H9 (cell line): ENCODE results near the gene MAP3K21. TPM values are rescaled to one million over a fixed set of nuclear protein-coding genes. Genes with fewer than 3 reads are reported as not detected.

Source experiments
- DNase-seq: peaks from one replicate; pipeline ENCODE4 v3.0.0-alpha.2; 2017
- H2AFZ ChIP-seq: one replicate; pipeline ENCODE4 v1.6.1; 2013; ENCODE audit warnings: mild to moderate bottlenecking, low read length, control low read depth, moderate library complexity
- H2AK5ac ChIP-seq: 2 replicates; pipeline ENCODE4 v1.6.1; 2013; ENCODE audit warnings: low read length, control low read depth, mixed read lengths; ENCODE audit not compliant: insufficient read length
- H2BK120ac ChIP-seq: one replicate; pipeline ENCODE4 v1.6.1; 2013; ENCODE audit warnings: low read depth, mild to moderate bottlenecking, low read length, control low read depth, inconsistent platforms; ENCODE audit not compliant: poor library complexity, severe bottlenecking
- H2BK12ac ChIP-seq: 2 replicates; pipeline ENCODE4 v1.6.1; 2013; ENCODE audit warnings: low read length, control low read depth, mixed read lengths, low read depth; ENCODE audit not compliant: insufficient read length
- H2BK15ac ChIP-seq: 2 replicates; pipeline ENCODE4 v1.6.1; 2013; ENCODE audit warnings: low read depth, low read length, control low read depth
- H2BK20ac ChIP-seq: one replicate; pipeline ENCODE4 v1.6.1; 2013; ENCODE audit warnings: low read depth, mild to moderate bottlenecking, low read length, control low read depth, inconsistent platforms; ENCODE audit not compliant: poor library complexity, severe bottlenecking
- H2BK5ac ChIP-seq: 2 replicates; pipeline ENCODE4 v1.6.1; 2013; ENCODE audit warnings: low read length, control low read depth, mixed read lengths; ENCODE audit not compliant: insufficient read length
- H3K14ac ChIP-seq: 2 replicates; pipeline ENCODE4 v1.6.1; 2013; ENCODE audit warnings: low read length, control low read depth; ENCODE audit not compliant: insufficient read depth
- H3K18ac ChIP-seq: 2 replicates; pipeline ENCODE4 v1.6.1; 2013; ENCODE audit warnings: low read depth, mild to moderate bottlenecking, mixed read lengths, low read length, control low read depth; ENCODE audit not compliant: insufficient read length
- H3K23ac ChIP-seq: 2 replicates; pipeline ENCODE4 v1.6.1; 2013; ENCODE audit warnings: low read length, control low read depth, mixed read lengths, low read depth; ENCODE audit not compliant: insufficient read length
- H3K23me2 ChIP-seq: 2 replicates; pipeline ENCODE4 v1.6.1; 2013; ENCODE audit warnings: low read depth, mild to moderate bottlenecking, mixed read lengths, low read length, control low read depth; ENCODE audit not compliant: insufficient read length, poor library complexity, severe bottlenecking
- H3K27ac ChIP-seq: 2 replicates; pipeline ENCODE4 v1.5.1; 2013; ENCODE audit warnings: low read length, control low read depth, mixed read lengths, low read depth; ENCODE audit not compliant: insufficient read length
- H3K27me3 ChIP-seq: 2 replicates; pipeline ENCODE4 v1.6.1; 2013; ENCODE audit warnings: low read length, control low read depth, inconsistent platforms; ENCODE audit not compliant: insufficient read depth
- H3K4ac ChIP-seq: 2 replicates; pipeline ENCODE4 v1.6.1; 2013; ENCODE audit warnings: low read depth, mild to moderate bottlenecking, control low read depth, inconsistent platforms, low read length, moderate library complexity
- H3K4me1 ChIP-seq: 2 replicates; pipeline ENCODE4 v1.6.1; 2013; ENCODE audit warnings: low read length, control low read depth, inconsistent platforms; ENCODE audit not compliant: insufficient read depth
- H3K4me2 ChIP-seq: 2 replicates; pipeline ENCODE4 v1.6.1; 2013; ENCODE audit warnings: low read length, control low read depth, mixed read lengths; ENCODE audit not compliant: insufficient read length, insufficient read depth
- H3K56ac ChIP-seq: 2 replicates; pipeline ENCODE4 v1.6.1; 2013; ENCODE audit warnings: low read depth, mild to moderate bottlenecking, mixed read lengths, low read length, control low read depth; ENCODE audit not compliant: insufficient read length
- H3K79me1 ChIP-seq: 2 replicates; pipeline ENCODE4 v1.6.1; 2013; ENCODE audit warnings: low read depth, mild to moderate bottlenecking, moderate library complexity, low read length, control low read depth, inconsistent platforms; ENCODE audit not compliant: insufficient read depth, poor library complexity, severe bottlenecking
- H3K79me2 ChIP-seq: 2 replicates; pipeline ENCODE4 v1.6.1; 2013; ENCODE audit warnings: low read length, control low read depth, inconsistent platforms; ENCODE audit not compliant: insufficient read depth
- H3K9ac ChIP-seq: 2 replicates; pipeline ENCODE4 v1.6.1; 2013; ENCODE audit warnings: low read length, control low read depth, mixed read lengths; ENCODE audit not compliant: insufficient read length; ENCODE audit errors: extremely low read depth
- H3K9me3 ChIP-seq: one replicate; pipeline ENCODE4 v1.6.1; 2013; ENCODE audit warnings: low read depth, low read length, inconsistent platforms; ENCODE audit not compliant: control insufficient read depth
- H3T11ph ChIP-seq: one replicate; pipeline ENCODE4 v1.6.1; 2013; ENCODE audit warnings: mild to moderate bottlenecking, low read length, control low read depth, inconsistent platforms
- H4K20me1 ChIP-seq: one replicate; pipeline ENCODE4 v1.6.1; 2013; ENCODE audit not compliant: control insufficient read depth, insufficient read length, insufficient read depth
- H4K5ac ChIP-seq: 2 replicates; pipeline ENCODE4 v1.6.1; 2013; ENCODE audit warnings: low read depth, mild to moderate bottlenecking, mixed read lengths, low read length, control low read depth; ENCODE audit not compliant: insufficient read length
- H4K8ac ChIP-seq: replicated peaks from 2 replicates; pipeline ENCODE4 v1.6.1; 2013; ENCODE audit warnings: low read length, control low read depth, mixed read lengths, low read depth; ENCODE audit not compliant: insufficient read length
- H4K91ac ChIP-seq: 2 replicates; pipeline ENCODE4 v1.6.1; 2013; ENCODE audit warnings: low read depth, mild to moderate bottlenecking, moderate library complexity, mixed read lengths, low read length, control low read depth; ENCODE audit not compliant: insufficient read length
- H3K27ac Mint-ChIP-seq, 3 experiments: 2 replicates in 2 of 3; 3 replicates in 1 of 3; pipeline ENCODE4 v1.8.0; 2020 to 2021; ENCODE audit warnings: mixed read lengths in 3 of 3, mild to moderate bottlenecking in 1 of 3, moderate library complexity in 1 of 3
- H3K27me3 Mint-ChIP-seq: 2 replicates; pipeline ENCODE4 v1.8.0; 2021; ENCODE audit warnings: low read depth, mild to moderate bottlenecking, moderate library complexity, mixed read lengths
- H3K36me3 Mint-ChIP-seq, 3 experiments: 2 replicates in 2 of 3; 3 replicates in 1 of 3; pipeline ENCODE4 v1.8.0; 2020 to 2021; ENCODE audit warnings: low read depth in 3 of 3, mixed read lengths in 3 of 3; ENCODE audit not compliant: insufficient read depth in 1 of 3
- H3K4me1 Mint-ChIP-seq, 2 experiments: 2 replicates each; pipeline ENCODE4 v1.8.0; 2020; ENCODE audit warnings: mixed read lengths in 2 of 2
- H3K4me3 Mint-ChIP-seq, 2 experiments: 2 replicates in 1 of 2; 3 replicates in 1 of 2; pipeline ENCODE4 v1.8.0; 2020 to 2021; ENCODE audit warnings: mild to moderate bottlenecking in 2 of 2, mixed read lengths in 2 of 2, moderate library complexity in 1 of 2
- H3K9me3 Mint-ChIP-seq, 2 experiments: 2 replicates in 1 of 2; 3 replicates in 1 of 2; pipeline ENCODE4 v1.8.0; 2020; ENCODE audit warnings: mild to moderate bottlenecking in 2 of 2, mixed read lengths in 2 of 2, moderate library complexity in 1 of 2
- CTCF ChIP-seq: fragments of 200-600 bp; sonication (generic); conservative IDR thresholded peaks from 3 replicates; pipeline ENCODE4 v1.8.0; 2021; ENCODE audit warnings: antibody characterized with exemption, mild to moderate bottlenecking
- WGBS: extraction: QIAGEN DNeasy Blood & Tissue Kit; methylation state at CpG from one replicate; pipeline ENCODE4 v1.1.7; 2013; ENCODE audit warnings: missing lambda C conversion rate, low lambda C conversion rate, mixed read lengths; ENCODE audit not compliant: insufficient read length; ENCODE audit errors: extremely low coverage; 5-methylcytosine and 5-hydroxymethylcytosine counted together
- total RNA-seq: library from RNA; stranded (reverse); gene quantifications from 2 replicates; pipeline ENCODE4 v1.2.1, GENCODE V29; 2021

The MAP3K21 gene
- total RNA-seq, 1 experiment from 2014 or later, result 11.7 TPM

- Mint-ChIP-seq H3K27ac (peak overlapping the region; percentile 59 to 82 (median 82)), H3K9me3 (no peaks in the 10 kb centered on the region), H3K4me1 (peaks cover 46 to 50% of the 10 kb centered on the region in 2 experiments), H3K4me3 (peak overlapping the region in 1 of 2 experiments; percentile 45; a peak in 2 of 5 replicates), H3K27me3 (no peaks in the 10 kb centered on the region), H3K36me3 (peaks cover 7 to 12% (median 11%) of the 10 kb centered on the region in 3 experiments; a peak in 5 of 7 replicates)
- H3K27ac ChIP-seq, result peak overlapping the region; percentile 94
- H3K9ac ChIP-seq, result no peak overlapping the region
- peak overlapping the region; percentile 70 for H3T11ph ChIP-seq
- H3K23me2 ChIP-seq, result no peaks in the 10 kb centered on the region
- no peaks in the 10 kb centered on the region for H3K79me2 ChIP-seq
- no peak overlapping the region for H2BK120ac ChIP-seq
- H4K91ac ChIP-seq, result no peak overlapping the region
- H2BK5ac ChIP-seq, result no peak overlapping the region
- H3K4ac ChIP-seq, result no peak overlapping the region; the same call in 1 of the 2 replicates
- no peak overlapping the region for H3K14ac ChIP-seq
- no peak overlapping the region for H4K5ac ChIP-seq
- no peak overlapping the region for H3K18ac ChIP-seq
- no peaks in the 10 kb centered on the region for H3K9me3 ChIP-seq
- H3K56ac ChIP-seq, result no peak overlapping the region
- DNase-seq, result no peak
- peak overlapping the region; percentile 59 for H3K4me2 ChIP-seq
- no peak overlapping the region for H2BK15ac ChIP-seq
- peak overlapping the region; percentile 28 for H2BK12ac ChIP-seq
- peak overlapping the region; percentile 49 for H2BK20ac ChIP-seq
- WGBS, result no CpG with 5 or more reads among the region's 3 CpGs
- no peak overlapping the region for H3K23ac ChIP-seq
- no peaks in the 10 kb centered on the region for H4K20me1 ChIP-seq
- H3K79me1 ChIP-seq, result no peaks in the 10 kb centered on the region
- H2AK5ac ChIP-seq, result peak overlapping the region; percentile 25
- no peak overlapping the region for H2AFZ ChIP-seq
- H3K27me3 ChIP-seq, result no peaks in the 10 kb centered on the region
- H4K8ac ChIP-seq, result no peak overlapping the region
- peaks cover 9% of the 10 kb centered on the region; the same call in 1 of the 2 replicates for H3K4me1 ChIP-seq
- TF ChIP-seq CTCF, result no peak
These were observed 40.7 kb downstream of the MAP3K21 start for GRCh38 chr1:233368106-233368788.
